Measurements from ENCODE around the gene GLIS1. TPM values are rescaled to one million over a fixed set of nuclear protein-coding genes. Genes with fewer than 3 reads are reported as not detected.

GLIS1 gene
- total RNA-seq, 1 donor from 2014 or later = 0.07 TPM

DNA sequence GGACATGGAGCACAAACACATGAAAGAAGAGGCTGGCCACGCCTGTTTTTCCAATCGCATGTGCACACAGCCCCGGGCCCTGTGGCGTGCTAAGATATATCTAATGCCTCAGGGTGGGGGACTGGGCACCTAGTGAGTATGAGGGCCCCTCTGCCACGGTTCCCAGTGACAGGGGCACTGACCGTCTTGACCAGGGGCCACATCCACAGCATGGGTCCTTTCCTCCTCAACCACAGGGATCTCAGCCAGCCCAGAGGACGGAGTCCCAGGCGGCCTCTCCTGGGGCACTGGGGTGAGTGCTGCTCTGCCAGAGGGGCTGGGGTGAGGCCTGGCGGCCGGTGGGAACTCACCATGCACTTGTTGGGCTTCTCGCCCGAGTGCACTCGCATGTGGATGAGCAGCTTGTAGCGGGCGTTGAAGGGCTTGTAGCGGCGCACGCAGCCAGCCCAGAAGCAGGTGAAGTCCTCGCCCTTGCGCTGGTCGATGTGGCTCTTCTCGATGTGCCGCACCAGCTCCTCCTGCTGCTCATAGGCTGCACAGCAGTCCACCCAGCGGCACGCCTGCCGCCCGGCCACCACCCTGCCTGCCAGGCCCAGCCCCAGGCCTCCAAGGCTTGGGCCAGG is 145.1 kb downstream of the GLIS1 start:
- Mint-ChIP-seq H3K9me3 (ENCODE audit: unreplicated experiment) (no peaks in the 10 kb centered on the region), H3K36me3 (ENCODE audit: low read depth, unreplicated experiment) (no peaks in the 10 kb centered on the region), H3K4me1 (ENCODE audit: low read depth, unreplicated experiment) (peaks cover 4% of the 10 kb centered on the region), H3K27ac (ENCODE audit: unreplicated experiment) (no peak overlapping the region), H3K27me3 (ENCODE audit: low read depth, unreplicated experiment) (peaks cover 30% of the 10 kb centered on the region), H3K4me3 (ENCODE audit: unreplicated experiment) (no peak overlapping the region)
- FAIRE-seq (no peak), DNase-seq (ENCODE audit: low read depth) (no peak)
- Histone ChIP-seq H3K27ac (ENCODE audit: low read depth, low read length) (no peak overlapping the region), H3K9ac (ENCODE audit: low read length) (no peak overlapping the region), H3K36me3 (ENCODE audit: insufficient read depth, low read length) (peaks cover 4% of the 10 kb centered on the region), H3K4me2 (ENCODE audit: low read length) (no peak overlapping the region), H4K20me1 (ENCODE audit: insufficient read depth, low read length) (peaks cover 84% of the 10 kb centered on the region), H2AFZ (ENCODE audit: low read depth, low read length) (no peak overlapping the region), H3K79me2 (ENCODE audit: insufficient read depth, low read length) (peaks cover 7% of the 10 kb centered on the region), H3K4me3 (ENCODE audit: insufficient read depth, low read depth, low read length) (no peak overlapping the region), H3K4me1 (ENCODE audit: insufficient read depth, low read length) (peaks cover 4% of the 10 kb centered on the region), H3K9me3 (ENCODE audit: insufficient read depth, low read depth, low read length) (no peaks in the 10 kb centered on the region), H3K27me3 (ENCODE audit: insufficient read depth, low read length) (no peaks in the 10 kb centered on the region)
- TF ChIP-seq, protein P1, sequence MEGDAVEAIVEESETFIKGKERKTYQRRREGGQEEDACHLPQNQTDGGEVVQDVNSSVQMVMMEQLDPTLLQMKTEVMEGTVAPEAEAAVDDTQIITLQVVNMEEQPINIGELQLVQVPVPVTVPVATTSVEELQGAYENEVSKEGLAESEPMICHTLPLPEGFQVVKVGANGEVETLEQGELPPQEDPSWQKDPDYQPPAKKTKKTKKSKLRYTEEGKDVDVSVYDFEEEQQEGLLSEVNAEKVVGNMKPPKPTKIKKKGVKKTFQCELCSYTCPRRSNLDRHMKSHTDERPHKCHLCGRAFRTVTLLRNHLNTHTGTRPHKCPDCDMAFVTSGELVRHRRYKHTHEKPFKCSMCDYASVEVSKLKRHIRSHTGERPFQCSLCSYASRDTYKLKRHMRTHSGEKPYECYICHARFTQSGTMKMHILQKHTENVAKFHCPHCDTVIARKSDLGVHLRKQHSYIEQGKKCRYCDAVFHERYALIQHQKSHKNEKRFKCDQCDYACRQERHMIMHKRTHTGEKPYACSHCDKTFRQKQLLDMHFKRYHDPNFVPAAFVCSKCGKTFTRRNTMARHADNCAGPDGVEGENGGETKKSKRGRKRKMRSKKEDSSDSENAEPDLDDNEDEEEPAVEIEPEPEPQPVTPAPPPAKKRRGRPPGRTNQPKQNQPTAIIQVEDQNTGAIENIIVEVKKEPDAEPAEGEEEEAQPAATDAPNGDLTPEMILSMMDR (IDR thresholded peaks at IDR 0.05; ENCODE audit: insufficient read depth, low read depth, low read length) = no peak
- TF ChIP-seq EZH2 (IDR thresholded peaks at IDR 0.05; ENCODE audit: insufficient read depth, low read length) = no peak

GRCh38 chr1:53592985-53593757 is 145.8 kb downstream of the GLIS1 start:
- H3K9me3 ChIP-seq (ENCODE audit: insufficient read depth, low read depth, low read length) = no peaks in the 10 kb centered on the region
- Mint-ChIP-seq H3K36me3 (ENCODE audit: low read depth, unreplicated experiment) (no peaks in the 10 kb centered on the region), H3K27me3 (ENCODE audit: low read depth, unreplicated experiment) (peaks cover 32% of the 10 kb centered on the region), H3K27ac (ENCODE audit: unreplicated experiment) (peak overlapping the region; percentile 44), H3K4me1 (ENCODE audit: low read depth, unreplicated experiment) (peaks cover 4% of the 10 kb centered on the region), H3K4me3 (ENCODE audit: unreplicated experiment) (no peak overlapping the region), H3K9me3 (ENCODE audit: unreplicated experiment) (no peaks in the 10 kb centered on the region)
- H4K20me1 ChIP-seq (ENCODE audit: insufficient read depth, low read length) = peaks cover 85% of the 10 kb centered on the region
- H3K27me3 ChIP-seq (ENCODE audit: insufficient read depth, low read length) = no peaks in the 10 kb centered on the region
- no peak overlapping the region for H3K9ac ChIP-seq (ENCODE audit: low read length)
- TF ChIP-seq EZH2 (IDR thresholded peaks at IDR 0.05; ENCODE audit: insufficient read depth, low read length) = no peak
- TF ChIP-seq, protein P1 (IDR thresholded peaks at IDR 0.05; ENCODE audit: insufficient read depth, low read depth, low read length) = no peak
- peaks cover 7% of the 10 kb centered on the region for H3K79me2 ChIP-seq (ENCODE audit: insufficient read depth, low read length)
- no peak overlapping the region for H3K4me2 ChIP-seq (ENCODE audit: low read length)
- FAIRE-seq = no peak
- peaks cover 4% of the 10 kb centered on the region for H3K36me3 ChIP-seq (ENCODE audit: insufficient read depth, low read length)
- no peak overlapping the region for H3K27ac ChIP-seq (ENCODE audit: low read depth, low read length)
- H3K4me3 ChIP-seq (ENCODE audit: insufficient read depth, low read depth, low read length) = no peak overlapping the region
- peaks cover 4% of the 10 kb centered on the region for H3K4me1 ChIP-seq (ENCODE audit: insufficient read depth, low read length)
- no peak overlapping the region for H2AFZ ChIP-seq (ENCODE audit: low read depth, low read length)
- DNase-seq (ENCODE audit: low read depth) = no peak
